Small intestine (tissue), 16 donors: ENCODE results near the gene IL6ST. TPM values are rescaled to one million over a fixed set of nuclear protein-coding genes. Genes with fewer than 3 reads are reported as not detected.
"Not testable (repeated sequence)": the region's sequence is repeated elsewhere in the genome, so short reads cannot be mapped to it uniquely, and the experiment has no call there.

Source experiments
- DNase-seq, 2 donors: peaks; one replicate each; pipeline versions ENCODE4 v3.0.0 to v3.0.0-alpha.2; 2013
- FAIRE-seq: peaks from 2 replicates; lab custom pipeline; 2012; peaks lifted over from hg19 to GRCh38; lab: Jason Lieb, UNC
- H3K27ac ChIP-seq, 3 donors: one replicate each; pipeline ENCODE4 v1.5.1; 2013; ENCODE audit warnings: low read length in 2 of 3, mild to moderate bottlenecking in 2 of 3, control low read depth in 1 of 3, inconsistent platforms in 1 of 3, low read depth in 1 of 3, moderate library complexity in 1 of 3
- H3K27me3 ChIP-seq, 3 donors: one replicate each; pipeline ENCODE4 v1.6.1; 2013; ENCODE audit warnings: low read length in 3 of 3, inconsistent platforms in 1 of 3; ENCODE audit not compliant: control insufficient read depth in 3 of 3, insufficient read depth in 3 of 3
- H3K36me3 ChIP-seq, 3 donors: one replicate each; pipeline ENCODE4 v1.6.1; 2013; ENCODE audit warnings: low read length in 3 of 3, inconsistent platforms in 1 of 3, low read depth in 1 of 3, mild to moderate bottlenecking in 1 of 3, moderate library complexity in 1 of 3; ENCODE audit not compliant: control insufficient read depth in 3 of 3, insufficient read depth in 2 of 3
- H3K4me1 ChIP-seq, 3 donors: one replicate each; pipeline ENCODE4 v1.6.1; 2013; ENCODE audit warnings: low read length in 2 of 3, inconsistent platforms in 1 of 3, low read depth in 1 of 3, mild to moderate bottlenecking in 1 of 3, moderate library complexity in 1 of 3; ENCODE audit not compliant: control insufficient read depth in 3 of 3, insufficient read depth in 2 of 3
- H3K4me3 ChIP-seq, 3 donors: one replicate each; pipeline ENCODE4 v1.5.1; 2013; ENCODE audit warnings: low read length in 3 of 3, control low read depth in 1 of 3, inconsistent platforms in 1 of 3, low read depth in 1 of 3, mild to moderate bottlenecking in 1 of 3, moderate library complexity in 1 of 3
- H3K9me3 ChIP-seq, 2 donors: one replicate each; pipeline ENCODE4 v1.6.1; 2013; ENCODE audit warnings: low read depth in 1 of 2, low read length in 1 of 2; ENCODE audit not compliant: control insufficient read depth in 2 of 2, insufficient read depth in 1 of 2
- WGBS, 3 donors: extraction: QIAGEN DNeasy Blood & Tissue Kit; methylation state at CpG; one replicate each; pipeline ENCODE4 v1.1.7; 2013; 5-methylcytosine and 5-hydroxymethylcytosine counted together
- long read RNA-seq, 10 donors: transcript quantifications; one replicate each; lab custom pipeline, GENCODE V29; 2026
- polyA plus RNA-seq, 4 donors: library from polyadenylated mRNA; stranded (reverse) in 3 of 4; unstranded in 1 of 4; fragments of 200-250 nt in 3 of 4; fragments of 120-200 nt in 1 of 4; gene quantifications; one replicate each; pipeline versions ENCODE4 v1.2.1 to v1.2.3, GENCODE V29; 2013
- donor health status: healthy with polysubstance abuse.
- donor health status: control.
- donor health status: control.
- donor health status: Bipolar disorder and iron deficiency.
- donor health status: healthy.

The IL6ST gene
- 10 to 100 TPM in 2 of 4 donors, 1 to 10 TPM in 2; 6.5 to 49.3 (median 16.5) TPM for polyA plus RNA-seq
- long read RNA-seq, donor 1, full-length matches to known transcripts, result 14 of 464 reads
- long read RNA-seq, donor 1, partial matches to known transcripts, result 5 of 464 reads
- long read RNA-seq, donor 1, other reads (novel, unspliced or antisense), result 445 of 464 reads
- long read RNA-seq, donor 2, full-length matches to known transcripts, result 3 of 76 reads
- long read RNA-seq, donor 2, partial matches to known transcripts, result 0 of 76 reads
- long read RNA-seq, donor 2, other reads (novel, unspliced or antisense), result 73 of 76 reads
- long read RNA-seq, donor 3, full-length matches to known transcripts, result 8 of 98 reads
- long read RNA-seq, donor 3, partial matches to known transcripts, result 0 of 98 reads
- long read RNA-seq, donor 3, other reads (novel, unspliced or antisense), result 90 of 98 reads
- long read RNA-seq, donor 4, partial matches to known transcripts, result 262 of 262 reads
- long read RNA-seq, donor 4, other reads (novel, unspliced or antisense), result 0 of 262 reads
- long read RNA-seq, donor 5, partial matches to known transcripts, result 0 of 106 reads
- long read RNA-seq, donor 5, other reads (novel, unspliced or antisense), result 106 of 106 reads
- long read RNA-seq, donor 6, full-length matches to known transcripts, result 6 of 114 reads
- long read RNA-seq, donor 6, partial matches to known transcripts, result 0 of 114 reads
- long read RNA-seq, donor 6, other reads (novel, unspliced or antisense), result 108 of 114 reads
- long read RNA-seq, donor 7, full-length matches to known transcripts, result 12 of 12 reads
- long read RNA-seq, donor 7, partial matches to known transcripts, result 0 of 12 reads
- long read RNA-seq, donor 7, other reads (novel, unspliced or antisense), result 0 of 12 reads
- long read RNA-seq, donor 8, partial matches to known transcripts, result 0 of 17 reads
- long read RNA-seq, donor 8, other reads (novel, unspliced or antisense), result 16 of 17 reads
- long read RNA-seq, donor 9, partial matches to known transcripts, result 0 of 31 reads
- long read RNA-seq, donor 9, other reads (novel, unspliced or antisense), result 28 of 31 reads
- long read RNA-seq, donor 10, full-length matches to known transcripts, result 19 of 186 reads
- long read RNA-seq, donor 10, partial matches to known transcripts, result 0 of 186 reads
- long read RNA-seq, donor 10, other reads (novel, unspliced or antisense), result 167 of 186 reads

DNA sequence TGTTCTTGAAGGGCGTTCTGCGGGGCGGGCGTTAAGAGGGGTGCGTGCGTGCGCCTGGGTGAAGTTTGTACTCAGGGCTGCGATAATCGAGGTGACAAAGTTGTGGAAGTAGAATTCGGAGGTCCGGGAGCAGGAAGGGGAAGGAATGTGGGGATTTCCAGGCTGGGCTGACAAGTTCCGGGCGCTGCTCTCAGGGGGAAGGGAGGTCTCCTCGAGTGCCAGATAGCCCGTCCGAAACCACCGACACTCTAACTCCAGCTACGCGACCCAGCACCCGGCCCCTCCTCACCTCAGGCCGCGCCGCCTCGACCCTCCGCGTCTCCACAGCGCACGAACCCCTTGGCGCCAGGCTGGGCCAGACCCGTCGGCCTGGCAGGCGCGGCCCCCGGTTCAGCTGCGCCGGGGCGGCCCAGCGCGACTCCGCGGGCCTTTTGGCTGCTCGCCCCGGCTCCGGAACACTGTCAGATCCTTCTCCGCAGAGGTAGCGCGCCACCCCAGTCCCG lies at the start of gene IL6ST:
Gene IL6ST, minus strand, starts transcription at position 469 of the 503 bp plus-strand sequence. CDS start 18,685 bp downstream, outside the sequence.
- Histone ChIP-seq H3K4me3 (peak within 1 kb of the TSS; percentile 76 to 86 (median 80)), H3K9me3 (no peaks in the 10 kb centered on the region), H3K27ac (peak within 1 kb of the TSS; percentile 94 to 99 (median 98)), H3K27me3 (no peaks in the 10 kb centered on the region), H3K36me3 (no peaks in the 10 kb centered on the region), H3K4me1 (peaks cover 0 to 28% (median 7%) of the 10 kb centered on the region in 3 donors)
- no peak for FAIRE-seq
- peak; percentile 69 to 86 for DNase-seq
- WGBS, 3 donors, result 0 to 1% (median 0%) methylated on average over 36 to 48 of the region's 48 CpGs

- Histone ChIP-seq H3K4me1 (peaks cover 0 to 7% (median 0%) of the 10 kb centered on the region in 3 donors), H3K36me3 (no peaks in the 10 kb centered on the region), H3K4me3 (no peak overlapping the region), H3K27me3 (no peaks in the 10 kb centered on the region), H3K9me3 (no peaks in the 10 kb centered on the region), H3K27ac (no peak overlapping the region)
- no peak for FAIRE-seq
- WGBS, 3 donors, result 65 to 75% (median 70%) methylated on average over 2 of the region's 2 CpGs
- no peak for DNase-seq
Observed at GRCh38 chr5:56039985-56040384, 45.2 kb upstream of the IL6ST start.

GRCh38 chr5:56038206-56038605 lies 43.4 kb upstream of the IL6ST start:
- not testable (repeated sequence) for FAIRE-seq, DNase-seq, H3K4me1 ChIP-seq, H3K27ac ChIP-seq, H3K4me3 ChIP-seq, H3K27me3 ChIP-seq, H3K36me3 ChIP-seq, H3K9me3 ChIP-seq
- 63 to 81% (median 79%) methylated on average over 4 to 5 of the region's 6 CpGs for WGBS, 3 donors

DNA sequence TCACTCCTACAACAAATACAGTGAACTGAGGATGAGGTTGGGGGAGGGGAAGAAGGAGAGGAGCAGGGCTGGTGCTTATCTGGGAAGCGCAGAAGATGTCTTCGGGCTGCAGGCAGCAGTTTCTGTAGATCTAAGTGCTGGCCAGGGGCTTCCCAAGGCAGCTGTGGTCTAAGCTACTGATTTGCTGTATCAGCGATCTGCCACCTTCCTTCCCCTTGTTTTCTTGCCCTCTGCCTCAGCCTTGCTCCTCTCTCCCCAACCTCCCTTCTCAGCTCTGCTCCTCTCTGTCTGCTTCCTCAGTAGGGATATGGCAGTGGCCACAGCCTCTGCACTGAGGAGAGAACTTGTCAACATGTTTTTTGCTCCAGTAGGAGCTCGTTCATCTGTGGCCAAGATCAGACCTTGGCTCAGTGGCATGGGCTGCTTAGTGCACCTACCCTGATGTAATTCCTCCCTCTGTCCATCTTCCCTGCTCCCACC lies 42.8 kb upstream of the IL6ST start:
- WGBS, 3 donors, result 41 to 74% (median 73%) methylated on average over 4 of the region's 4 CpGs
- FAIRE-seq, result no peak

GRCh38 chr5:56035394-56035793 lies 40.6 kb upstream of the IL6ST start:
- not testable (repeated sequence) for DNase-seq, H3K9me3 ChIP-seq, H3K4me1 ChIP-seq, H3K36me3 ChIP-seq, FAIRE-seq, H3K27ac ChIP-seq, H3K4me3 ChIP-seq, H3K27me3 ChIP-seq
- 97 to 99% (median 98%) methylated on average over 10 to 20 of the region's 21 CpGs for WGBS, 3 donors

More for the DNA sequence above, 42.8 kb upstream of the IL6ST start:
- Histone ChIP-seq H3K27me3 (no peaks in the 10 kb centered on the region), H3K4me1 (peaks cover 0 to 4% (median 0%) of the 10 kb centered on the region in 3 donors), H3K36me3 (no peaks in the 10 kb centered on the region), H3K27ac (no peak overlapping the region), H3K4me3 (no peak overlapping the region), H3K9me3 (no peaks in the 10 kb centered on the region)
- DNase-seq, result no peak

GRCh38 chr5:56029871-56030630 lies 35.3 kb upstream of the IL6ST start:
- not testable (repeated sequence) for H3K27ac ChIP-seq, H3K9me3 ChIP-seq, DNase-seq, H3K36me3 ChIP-seq, H3K4me3 ChIP-seq, H3K27me3 ChIP-seq, FAIRE-seq
- H3K4me1 ChIP-seq, result peaks cover 0 to 12% (median 0%) of the 10 kb centered on the region in 3 donors
- WGBS, 3 donors, result 87 to 93% (median 89%) methylated on average over 7 of the region's 7 CpGs

DNA sequence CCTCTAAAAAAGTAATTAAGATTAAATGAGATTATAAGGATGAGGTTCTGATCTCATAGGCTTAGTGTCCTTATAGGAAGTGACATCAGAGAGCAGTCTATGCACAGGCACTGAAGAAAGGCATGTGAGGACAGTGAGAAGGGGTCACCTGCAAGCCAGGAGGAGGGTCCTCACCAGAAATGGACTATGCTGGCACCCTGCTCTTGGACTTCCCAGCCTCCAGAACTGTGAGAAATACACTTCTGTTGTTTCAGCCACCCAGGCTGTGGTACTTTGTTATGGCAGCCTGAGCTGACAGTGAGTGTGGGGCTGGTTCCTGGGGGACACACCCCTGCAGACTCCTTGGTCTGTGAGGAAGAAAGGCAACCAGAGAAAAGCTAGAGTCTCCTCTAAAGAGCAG lies 34.7 kb upstream of the IL6ST start:
- H3K4me3 ChIP-seq, result no peak overlapping the region
- peaks cover 0 to 16% (median 0%) of the 10 kb centered on the region in 3 donors for H3K4me1 ChIP-seq
- no peak for DNase-seq
- FAIRE-seq, result no peak
- H3K36me3 ChIP-seq, result no peaks in the 10 kb centered on the region
- peaks cover 0 to 5% of the 10 kb centered on the region in 2 donors for H3K9me3 ChIP-seq
- no peaks in the 10 kb centered on the region for H3K27me3 ChIP-seq
- no peak overlapping the region for H3K27ac ChIP-seq
